H1 (cell line): Measurements from ENCODE around the gene ADAMTSL2. TPM values are rescaled to one million over a fixed set of nuclear protein-coding genes. Genes with fewer than 3 reads are reported as not detected.
A peak's percentile ranks its signal among the peaks of the same experiment; 100 is the strongest.

ENCODE experiments used
- CTCF ChIA-PET: fragments of 300-600 bp; sonication (Branson Sonifier 250); formaldehyde crosslinking; loops from one replicate; lab custom pipeline; 2021; ENCODE audit not compliant: partially characterized antibody; lab: Charles Lee
- POLR2A ChIA-PET: fragments of 300-600 bp; sonication (Branson Sonifier 250); formaldehyde crosslinking; loops from one replicate; lab custom pipeline; 2021; ENCODE audit warnings: inconsistent platforms; ENCODE audit not compliant: partially characterized antibody; lab: Charles Lee
- DNase-seq, 2 experiments: peaks; one replicate each; pipeline versions ENCODE4 v3.0.0 to v3.0.0-alpha.2; 2010 to 2022; ENCODE audit warnings: low spot score in 2 of 2, low read depth in 1 of 2, mixed read lengths in 1 of 2
- FAIRE-seq: peaks from 2 replicates; lab custom pipeline; 2011; peaks lifted over from hg19 to GRCh38; lab: Jason Lieb, UNC
- H2AFZ ChIP-seq: 2 replicates; pipeline ENCODE4 v1.8.1; 2012; ENCODE audit warnings: low read length, inconsistent platforms
- H2AK5ac ChIP-seq: 2 replicates; pipeline ENCODE4 v1.6.1; 2013; ENCODE audit warnings: low read depth, low read length
- H2BK120ac ChIP-seq: replicated peaks from 2 replicates; pipeline ENCODE3; 2013; ENCODE audit warnings: low read depth, low read length, inconsistent platforms
- H2BK12ac ChIP-seq: 2 replicates; pipeline ENCODE4 v1.6.1; 2013; ENCODE audit warnings: low read depth, low read length
- H2BK15ac ChIP-seq: 2 replicates; pipeline ENCODE4 v1.6.1; 2013; ENCODE audit warnings: low read length
- H2BK20ac ChIP-seq: 2 replicates; pipeline ENCODE4 v1.6.1; 2013; ENCODE audit warnings: low read length
- H2BK5ac ChIP-seq: 2 replicates; pipeline ENCODE4 v1.6.1; 2013; ENCODE audit warnings: low read depth, low read length
- H3K14ac ChIP-seq: 2 replicates; pipeline ENCODE4 v1.6.1; 2013; ENCODE audit warnings: inconsistent platforms; ENCODE audit not compliant: insufficient read length
- H3K18ac ChIP-seq: 2 replicates; pipeline ENCODE4 v1.6.1; 2013; ENCODE audit warnings: low read length; ENCODE audit errors: extremely low read depth
- H3K23ac ChIP-seq: 2 replicates; pipeline ENCODE4 v1.6.1; 2013; ENCODE audit warnings: inconsistent platforms; ENCODE audit not compliant: insufficient read length
- H3K23me2 ChIP-seq: 2 replicates; pipeline ENCODE4 v1.6.1; 2013; ENCODE audit warnings: low read depth, low read length
- H3K27ac ChIP-seq: 2 replicates; pipeline ENCODE4 v1.6.1; 2011; ENCODE audit warnings: low read depth, low read length, inconsistent platforms
- H3K27me3 ChIP-seq, 4 experiments: replicated peaks in 1 of 4; 1 replicate in 1 of 4; 2 replicates in 3 of 4; pipeline versions ENCODE4 v1.6.1 to v1.8.1; 2011 to 2013; ENCODE audit warnings: low read length in 3 of 4, mild to moderate bottlenecking in 3 of 4, inconsistent platforms in 2 of 4, mixed read lengths in 2 of 4, moderate library complexity in 1 of 4; ENCODE audit not compliant: control insufficient read depth in 3 of 4, insufficient read depth in 3 of 4; ENCODE audit errors: extremely low read depth in 1 of 4
- H3K36me3 ChIP-seq, 4 experiments: 2 replicates each; pipeline versions ENCODE4 v1.6.1 to v1.8.1; 2011 to 2013; ENCODE audit warnings: mild to moderate bottlenecking in 4 of 4, low read length in 3 of 4, moderate library complexity in 2 of 4, control low read depth in 1 of 4, inconsistent platforms in 1 of 4; ENCODE audit not compliant: insufficient read depth in 4 of 4, control insufficient read depth in 2 of 4
- H3K4ac ChIP-seq: replicated peaks from 2 replicates; pipeline ENCODE3; 2013; ENCODE audit warnings: low read length, low read depth, mixed read lengths, inconsistent platforms; ENCODE audit not compliant: insufficient read length
- H3K4me1 ChIP-seq, 4 experiments: replicated peaks in 1 of 4; 1 replicate in 1 of 4; 2 replicates in 3 of 4; pipeline versions ENCODE4 v1.6.1 to v1.8.1; 2011 to 2013; ENCODE audit warnings: low read length in 3 of 4, inconsistent platforms in 2 of 4, mixed read lengths in 1 of 4; ENCODE audit not compliant: insufficient read depth in 4 of 4, control insufficient read depth in 3 of 4
- H3K4me2 ChIP-seq, 2 experiments: 2 replicates each; pipeline versions ENCODE4 v1.6.1 to v1.8.1; 2011 to 2013; ENCODE audit warnings: low read depth in 2 of 2, low read length in 2 of 2, control low read depth in 1 of 2, inconsistent platforms in 1 of 2, mild to moderate bottlenecking in 1 of 2; ENCODE audit not compliant: insufficient read depth in 1 of 2
- H3K4me3 ChIP-seq, 4 experiments: fragments of 200-600, 300-600 bp in 1 of 4; sonication (generic), shearing (Covaris generic), sonication (Bioruptor Twin) in 1 of 4; 2 replicates each; pipeline versions ENCODE4 v1.5.1 to v1.8.1; 2011 to 2016; ENCODE audit warnings: low read length in 4 of 4, low read depth in 3 of 4, control low read depth in 2 of 4, inconsistent platforms in 2 of 4, mild to moderate bottlenecking in 2 of 4, mixed read lengths in 1 of 4, moderate library complexity in 1 of 4; ENCODE audit not compliant: insufficient read depth in 2 of 4; ENCODE audit errors: extremely low read depth in 1 of 4
- H3K56ac ChIP-seq: replicated peaks from 2 replicates; pipeline ENCODE3; 2013; ENCODE audit warnings: low read depth, mild to moderate bottlenecking, mixed read lengths, low read length, inconsistent platforms; ENCODE audit not compliant: insufficient read length
- H3K79me1 ChIP-seq: 2 replicates; pipeline ENCODE4 v1.6.1; 2013; ENCODE audit warnings: low read depth, low read length, control low read depth
- H3K79me2 ChIP-seq, 2 experiments: 2 replicates each; pipeline versions ENCODE4 v1.6.1 to v1.8.1; 2012 to 2013; ENCODE audit warnings: low read length in 2 of 2, mild to moderate bottlenecking in 2 of 2, inconsistent platforms in 1 of 2; ENCODE audit not compliant: insufficient read depth in 2 of 2, control insufficient read depth in 1 of 2
- H3K9ac ChIP-seq, 4 experiments: replicated peaks in 1 of 4; 1 replicate in 1 of 4; 2 replicates in 3 of 4; pipeline versions ENCODE4 v1.6.1 to v1.8.1; 2011 to 2013; ENCODE audit warnings: low read depth in 3 of 4, low read length in 3 of 4, control low read depth in 2 of 4, mild to moderate bottlenecking in 2 of 4, moderate library complexity in 2 of 4, inconsistent platforms in 1 of 4; ENCODE audit errors: extremely low read depth in 1 of 4
- H3K9me3 ChIP-seq, 2 experiments: 2 replicates each; pipeline versions ENCODE4 v1.6.1 to v1.8.1; 2012 to 2013; ENCODE audit warnings: mild to moderate bottlenecking in 2 of 2, moderate library complexity in 2 of 2, control low read depth in 1 of 2, inconsistent platforms in 1 of 2, low read depth in 1 of 2, low read length in 1 of 2, mixed read lengths in 1 of 2; ENCODE audit not compliant: insufficient read depth in 2 of 2
- H4K20me1 ChIP-seq, 2 experiments: replicated peaks in 1 of 2; 2 replicates each; pipeline versions ENCODE3 to v1.8.1; 2011 to 2013; ENCODE audit warnings: inconsistent platforms in 2 of 2, low read length in 2 of 2, mild to moderate bottlenecking in 1 of 2; ENCODE audit not compliant: insufficient read depth in 2 of 2, control insufficient read depth in 1 of 2
- H4K5ac ChIP-seq: 2 replicates; pipeline ENCODE4 v1.6.1; 2013; ENCODE audit warnings: low read length, low read depth, mixed read lengths, inconsistent platforms; ENCODE audit not compliant: insufficient read length
- H4K8ac ChIP-seq: 2 replicates; pipeline ENCODE4 v1.8.0; 2013; ENCODE audit warnings: mild to moderate bottlenecking, moderate library complexity, low read length, inconsistent platforms; ENCODE audit not compliant: insufficient read depth; ENCODE audit errors: extremely low read depth
- H4K91ac ChIP-seq: replicated peaks from 2 replicates; pipeline ENCODE3; 2013; ENCODE audit warnings: low read length, mixed read lengths, inconsistent platforms; ENCODE audit not compliant: insufficient read length
- RAD21 ChIP-seq, 2 experiments: IDR thresholded peaks in 1 of 2; conservative IDR thresholded peaks in 1 of 2; 2 replicates each; pipeline ENCODE4 v1.6.1; 2011; ENCODE audit warnings: low read depth in 2 of 2, low read length in 2 of 2, improper control_type of control experiment in 1 of 2, inconsistent platforms in 1 of 2, mild to moderate bottlenecking in 1 of 2, moderate library complexity in 1 of 2
- RFX5 ChIP-seq: IDR thresholded peaks from 2 replicates; pipeline ENCODE4 v1.6.1; 2011; ENCODE audit warnings: low read depth, low read length, improper control_type of control experiment, borderline replicate concordance
- WGBS, 2 experiments: shearing (Covaris generic) in 1 of 2; methylation state at CpG; one replicate each; pipeline versions ENCODE4 v1.1.6 to v1.1.7; 2013 to 2015; ENCODE audit warnings: low lambda C conversion rate in 2 of 2, mixed read lengths in 2 of 2, inconsistent platforms in 1 of 2, low coverage in 1 of 2, missing lambda C conversion rate in 1 of 2; ENCODE audit not compliant: insufficient replicate concordance in 2 of 2, insufficient coverage in 1 of 2, insufficient read length in 1 of 2; ENCODE audit errors: extremely low coverage in 1 of 2, missing lambda C conversion rate in 1 of 2; 5-methylcytosine and 5-hydroxymethylcytosine counted together
- polyA plus RNA-seq, 7 experiments: library from polyadenylated mRNA; depleted of rRNA in 3 of 7; stranded (reverse) in 5 of 7; unstranded in 2 of 7; fragments of >200 nt in 5 of 7; fragments of 200-250 nt in 2 of 7; gene quantifications; 1 replicate in 5 of 7; 2 replicates in 1 of 7; 4 replicates in 1 of 7; pipeline versions ENCODE4 v1.2.1 to v1.2.3, GENCODE V29; 2011 to 2013; ENCODE audit warnings: missing spikeins in 2 of 7, mixed read lengths in 2 of 7
- total RNA-seq: library from RNA; stranded (reverse); fragmentation: NEBNext Ultra II Directional; extraction: Animal tissue kit (Norgen Biotek cat#: 25700); gene quantifications from 2 replicates; pipeline ENCODE4 v1.2.1, GENCODE V29; 2021

ADAMTSL2 gene
- total and polyA plus RNA-seq, 2 of the 8 experiments (the other 6 are each of a cell fraction or from before 2014, with no cell fraction given): 0.74 to 0.76 TPM

- no peak overlapping the region for H2BK5ac ChIP-seq
- H2AK5ac ChIP-seq: no peak overlapping the region
- H3K9ac ChIP-seq: no peak overlapping the region
- H3K4ac ChIP-seq: no peak overlapping the region
- H3K36me3 ChIP-seq: no peaks in the 10 kb centered on the region
- no peaks in the 10 kb centered on the region for H3K9me3 ChIP-seq
- no peaks in the 10 kb centered on the region for H3K27me3 ChIP-seq
- POLR2A ChIA-PET: interaction anchor here (1.3 to 1.4 kb wide), 2 partner anchors 10 to 12 kb away, joined by 4 to 5 read pairs; no protein-coding TSS in a partner anchor
- no peak overlapping the region for H2BK20ac ChIP-seq
- no peak for FAIRE-seq
- WGBS, 2 experiments: 71% methylated on average over 5 of the region's 8 CpGs; no CpG with 5 or more reads in 1 of the 2 experiments
- no peak overlapping the region for H3K23ac ChIP-seq
- TF ChIP-seq RAD21 (IDR thresholded peaks at IDR 0.05 in 1 of 2, conservative IDR thresholded peaks at IDR 0.05 in 1 of 2; ENCODE audit: low read depth in 2 of 2, low read length in 2 of 2): no peak
- no peak for TF ChIP-seq RFX5
- TF ChIP-seq, all 59 proteins: peak for 0
- peak overlapping the region; percentile 68 for H4K8ac ChIP-seq
- H3K14ac ChIP-seq: no peak overlapping the region
- no peak overlapping the region for H2BK12ac ChIP-seq
- no peak overlapping the region; the same call in 1 of the 2 replicates for H3K27ac ChIP-seq
- no peak overlapping the region; the same call in 1 of the 2 replicates for H3K18ac ChIP-seq
- H3K23me2 ChIP-seq: no peaks in the 10 kb centered on the region
- no peaks in the 10 kb centered on the region for H3K79me1 ChIP-seq
- H4K20me1 ChIP-seq: peaks cover 0 to 3% of the 10 kb centered on the region in 2 experiments
- H3K56ac ChIP-seq: no peak overlapping the region
- DNase-seq: no peak
- H2AFZ ChIP-seq: no peak overlapping the region
- no peaks in the 10 kb centered on the region; a peak in 1 of 7 replicates for H3K4me1 ChIP-seq
- H3K79me2 ChIP-seq: no peaks in the 10 kb centered on the region
- CTCF ChIA-PET: interaction anchor here (1.4 kb wide), 1 partner anchor 43 kb away, joined by 5 read pairs; no protein-coding TSS in a partner anchor
- no peak overlapping the region for H4K5ac ChIP-seq
- no peak overlapping the region for H2BK120ac ChIP-seq
- 0 out of 2 replicates have a peak overlapping the region, but pooled peaks have one; percentile 31 for H2BK15ac ChIP-seq
- H4K91ac ChIP-seq: no peak overlapping the region
- H3K4me2 ChIP-seq: no peak overlapping the region
- H3K4me3 ChIP-seq: no peak overlapping the region
Measured at GRCh38 chr9:133546287-133546680, 11.8 kb downstream of the ADAMTSL2 start.
